Forelimb muscle (tissue), 1 donor: ENCODE results near the gene ALDH3B2. TPM values are rescaled to one million over a fixed set of nuclear protein-coding genes. Genes with fewer than 3 reads are reported as not detected.
"Not testable (repeated sequence)": the region's sequence is repeated elsewhere in the genome, so short reads cannot be mapped to it uniquely, and the experiment has no call there.

Experiments
- DNase-seq: peaks from one replicate; pipeline ENCODE4 v3.0.0-alpha.2; 2013; ENCODE audit warnings: low read depth
- polyA plus RNA-seq: library from polyadenylated mRNA; unstranded; fragments of 120-200 nt; gene quantifications from one replicate; pipeline ENCODE4 v1.2.1, GENCODE V29; 2013; ENCODE audit not compliant: insufficient read length

ALDH3B2 gene
- polyA plus RNA-seq, 1 donor = not detected

DNA sequence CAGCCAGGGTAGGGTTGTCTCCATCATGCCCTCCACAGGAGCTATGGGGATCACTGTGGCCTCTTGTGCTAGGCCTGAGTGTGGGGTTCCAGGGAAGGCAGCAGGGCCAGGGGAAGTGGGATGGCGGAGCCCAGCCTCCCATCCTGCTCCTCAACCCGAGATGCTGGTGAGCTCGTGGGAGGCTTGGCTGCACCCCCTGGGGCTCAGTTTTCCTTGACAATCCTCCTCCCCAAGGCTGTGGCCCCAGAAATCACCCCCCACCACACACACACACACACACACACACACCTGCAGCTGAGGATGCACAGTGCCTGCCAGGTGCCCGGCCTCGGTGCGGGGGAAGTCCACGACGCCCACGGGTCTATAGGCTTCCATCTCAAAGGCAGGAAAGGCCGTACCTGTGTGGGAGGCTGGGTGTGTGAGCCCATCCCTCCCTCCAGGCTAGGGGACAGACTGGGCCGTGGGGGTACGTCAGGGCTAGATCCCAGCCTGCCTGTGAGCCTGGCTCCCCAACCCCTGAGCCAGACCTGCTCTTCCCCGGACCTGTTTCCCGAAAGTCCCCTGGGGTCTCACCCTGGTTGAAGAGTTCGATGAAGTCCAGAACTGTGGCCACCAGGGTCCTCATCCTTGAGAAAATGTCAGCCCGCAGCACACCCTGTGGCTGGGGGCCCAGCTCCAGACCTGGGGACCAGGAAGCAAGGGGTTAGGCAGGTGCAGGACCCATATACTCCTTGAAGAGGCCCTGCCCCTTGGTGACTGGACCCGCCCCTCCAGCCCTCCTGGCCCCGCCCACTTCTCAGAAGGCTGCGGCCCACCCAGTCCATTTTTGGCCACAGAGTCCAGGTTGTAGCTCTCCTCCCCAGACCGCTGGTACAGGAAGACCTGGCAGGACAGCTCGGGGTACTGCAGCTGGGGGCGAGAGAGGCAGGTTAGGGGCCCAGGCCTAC lies 29.7 kb downstream of the ALDH3B2 start:
- DNase-seq = no peak

- no peak for DNase-seq
Measured at GRCh38 chr11:67644042-67644441, 30.4 kb downstream of the ALDH3B2 start.

DNA sequence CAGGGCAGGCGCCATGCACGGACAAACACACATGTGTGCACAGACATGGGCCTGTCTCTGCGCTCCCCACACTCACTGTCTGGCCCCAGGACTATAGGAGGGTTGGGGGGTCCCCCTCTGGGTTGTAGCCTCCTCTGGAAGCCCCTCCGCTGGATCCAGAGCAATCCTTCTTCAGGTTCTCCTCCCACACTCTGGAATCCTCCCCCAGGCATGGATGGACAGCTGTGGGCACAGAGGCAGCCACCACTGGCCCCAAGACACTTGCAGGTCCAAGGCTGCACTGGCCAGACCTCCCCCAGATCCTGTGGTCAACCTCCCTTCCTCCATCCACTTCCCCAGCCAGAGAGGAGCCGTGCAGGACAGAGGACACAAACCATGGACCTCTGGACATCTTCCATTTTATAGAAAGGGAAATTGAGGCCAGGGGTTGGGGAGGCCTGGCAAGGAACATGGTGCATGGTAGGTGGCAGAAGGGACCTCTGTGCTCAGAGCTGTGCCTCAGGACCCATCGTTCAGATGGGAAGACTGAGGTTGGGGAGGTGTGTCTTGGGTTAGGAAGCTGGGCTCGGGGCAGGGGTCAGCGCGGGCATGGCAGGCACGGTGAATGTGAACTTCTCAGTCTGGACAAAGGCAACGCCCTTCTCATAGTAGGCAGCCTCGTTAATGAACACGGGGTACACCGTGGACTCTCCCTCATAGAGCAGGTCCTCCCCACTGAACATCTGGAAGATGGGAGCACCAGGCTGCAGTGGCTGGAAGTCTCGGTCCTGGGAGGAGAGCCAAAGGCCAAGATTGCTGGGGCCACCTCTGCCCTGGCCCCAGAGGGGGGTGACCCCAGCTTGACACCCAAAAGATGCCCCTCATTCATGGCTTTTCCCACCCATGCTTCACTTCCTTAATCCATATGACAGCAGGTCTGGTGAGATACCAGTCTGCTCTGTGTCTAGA lies 32.0 kb downstream of the ALDH3B2 start:
- DNase-seq = no peak

- no peak for DNase-seq
Measured at GRCh38 chr11:67641338-67642172, 32.9 kb downstream of the ALDH3B2 start.

DNA sequence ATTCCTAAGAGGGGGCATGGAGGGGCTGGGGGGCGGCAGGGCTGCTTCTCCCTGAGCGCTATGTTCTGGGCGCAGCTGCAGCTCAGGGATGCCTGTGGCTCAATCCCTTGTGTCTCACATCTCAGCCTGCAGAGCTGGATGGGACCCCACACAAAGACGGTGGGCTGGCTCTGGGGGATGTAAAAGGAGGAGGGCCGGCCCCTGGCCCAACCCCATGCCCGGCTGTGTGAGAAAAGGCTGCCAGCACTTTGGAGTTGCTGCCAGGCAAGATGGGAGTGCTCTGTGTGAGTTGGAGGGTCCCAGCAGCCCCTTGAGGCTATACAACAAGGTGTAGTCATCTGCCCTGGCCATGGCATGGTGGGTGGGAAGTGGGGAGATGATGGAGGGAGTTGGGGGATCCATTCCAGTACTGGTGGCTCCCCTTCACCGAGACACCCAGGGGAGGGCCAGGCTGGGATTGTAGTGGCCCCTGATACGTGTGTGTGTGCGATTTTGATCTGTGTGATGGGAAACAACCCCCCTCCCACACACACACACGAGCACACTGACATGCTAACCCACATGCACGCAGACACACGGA lies 33.6 kb downstream of the ALDH3B2 start:
- no peak for DNase-seq

- DNase-seq = no peak
Measured at GRCh38 chr11:67640021-67640757, 34.2 kb downstream of the ALDH3B2 start.

GRCh38 chr11:67639438-67639859 lies 35.0 kb downstream of the ALDH3B2 start, which contains the start of gene TBX10:
TBX10 (minus strand) TSS chr11:67639763; CDS start chr11:67639472, 291 bp downstream.
- DNase-seq = no peak

DNA sequence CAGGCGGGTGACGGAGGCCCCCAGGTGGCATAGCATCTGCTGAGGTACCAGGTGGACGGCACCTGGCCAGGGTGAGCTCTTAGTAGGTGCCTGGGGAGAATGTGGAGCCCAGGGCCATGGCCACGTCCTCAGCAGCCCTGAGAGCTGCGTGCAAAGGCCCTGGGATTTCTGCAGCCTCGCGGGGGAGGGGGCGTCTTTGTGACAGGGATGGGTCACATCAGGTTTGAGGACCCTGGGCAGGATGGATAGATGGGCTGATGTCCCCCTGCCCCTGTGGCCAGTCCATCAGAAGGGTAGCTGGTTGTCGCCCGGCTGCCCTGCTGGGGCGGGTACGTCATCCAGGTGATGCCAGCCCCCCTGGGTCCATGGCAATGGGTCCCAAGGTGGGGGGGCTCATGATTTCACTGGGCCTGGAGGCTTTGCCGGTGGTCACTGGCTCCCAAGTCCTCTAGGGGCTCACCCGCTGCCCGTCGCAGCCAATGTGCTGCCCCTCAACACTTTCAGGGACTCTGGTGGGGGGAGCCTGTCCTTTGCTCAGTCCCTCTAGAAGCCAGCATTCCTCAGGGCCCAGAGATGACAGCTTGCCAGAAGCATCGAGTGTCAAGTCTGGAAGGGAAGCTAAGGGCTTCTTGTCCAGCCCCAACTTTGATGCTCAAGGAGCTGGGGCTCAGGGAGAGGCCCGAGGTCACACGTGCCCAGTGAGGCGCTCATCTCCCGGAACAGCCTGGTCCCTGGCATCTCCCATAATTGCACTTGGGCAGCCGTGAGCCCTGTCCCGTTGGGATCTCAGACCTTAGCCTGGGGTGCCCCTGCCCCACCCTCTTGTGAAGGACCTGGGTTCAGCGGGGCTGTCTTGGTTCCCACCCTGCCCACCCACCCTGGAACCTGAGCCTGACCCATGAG lies 35.6 kb downstream of the ALDH3B2 start:
- no peak for DNase-seq

DNA sequence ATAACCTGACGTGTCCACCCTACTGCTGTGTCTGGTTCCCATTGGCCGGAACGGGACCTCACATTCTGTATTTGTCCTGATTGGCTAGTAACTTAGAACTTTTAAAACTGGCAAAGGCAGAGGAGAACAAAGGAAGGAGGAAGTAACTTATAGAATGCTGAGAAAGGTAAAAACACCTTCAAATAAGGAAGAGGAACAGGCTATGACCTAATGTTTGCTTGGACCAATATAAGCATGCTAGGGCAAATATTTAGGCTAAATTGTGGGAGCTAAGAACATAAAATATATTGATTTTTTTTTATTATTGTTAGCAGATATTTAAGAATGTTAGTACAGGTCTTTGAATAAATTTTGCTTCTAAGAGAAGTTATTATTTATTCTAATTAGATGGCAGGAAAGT lies 37.0 kb downstream of the ALDH3B2 start:
- not testable (repeated sequence) for DNase-seq

DNA sequence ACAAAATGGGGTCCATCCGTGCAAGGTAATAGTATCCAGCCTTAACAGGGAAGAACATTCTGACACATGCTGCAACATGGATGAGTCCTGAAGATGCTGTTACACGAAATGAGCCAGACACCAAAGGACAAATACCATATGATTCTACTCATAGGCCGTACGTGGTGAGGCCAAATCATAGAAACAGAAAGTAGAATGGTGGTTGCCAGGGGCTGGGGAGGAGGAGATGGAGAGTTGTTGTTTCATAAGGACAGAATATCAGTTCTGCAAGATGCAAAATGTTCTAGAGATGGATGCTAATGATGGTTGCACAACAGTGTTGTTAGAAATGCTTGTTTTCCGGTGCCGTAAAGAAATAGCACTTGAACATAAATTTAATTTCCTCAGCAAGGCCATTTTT lies 37.5 kb downstream of the ALDH3B2 start:
- no peak for DNase-seq

- DNase-seq = no peak
Measured at GRCh38 chr11:67635231-67635521, 39.2 kb downstream of the ALDH3B2 start.

DNA sequence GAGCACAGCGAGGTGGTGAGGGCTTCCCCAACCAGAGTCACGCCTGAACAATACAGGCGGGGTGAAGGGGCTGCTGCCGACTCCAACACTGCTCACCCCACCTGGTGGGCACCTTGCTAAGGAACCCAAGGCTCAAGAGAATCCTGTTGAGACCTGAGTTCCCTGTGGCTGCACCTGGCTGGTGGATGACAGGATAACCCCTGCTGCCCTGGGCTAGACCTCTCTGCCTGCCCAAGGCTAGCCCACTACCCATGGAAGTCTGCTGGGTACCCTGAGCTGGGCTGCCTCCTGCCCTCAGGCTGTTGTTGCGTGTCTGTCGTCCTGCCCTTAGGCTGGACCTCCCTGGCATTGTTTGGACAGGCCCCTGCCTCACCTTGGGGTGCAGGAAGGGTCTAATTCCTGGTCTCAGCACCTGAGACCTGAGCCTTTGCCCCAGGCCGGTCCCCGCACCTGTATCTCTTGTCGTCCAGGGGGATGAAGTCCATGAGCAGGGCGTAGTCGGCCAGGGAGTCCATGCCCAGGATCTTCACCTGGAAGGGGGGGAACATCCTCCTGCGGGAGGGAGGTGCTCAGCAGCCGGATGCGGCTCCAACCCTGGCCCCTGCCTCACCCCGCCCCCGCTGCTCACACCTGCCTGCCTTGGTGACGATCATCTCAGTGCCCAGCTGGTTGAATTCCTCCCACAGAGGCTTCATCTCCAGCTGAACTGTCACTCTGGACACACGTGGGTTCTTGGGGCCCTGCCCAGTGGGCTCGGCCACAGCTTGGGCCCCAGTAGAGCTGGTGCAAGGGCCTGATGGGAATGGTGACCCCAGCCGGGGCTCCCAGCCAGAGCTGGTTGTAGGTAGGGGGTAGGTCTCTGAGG lies 39.8 kb downstream of the ALDH3B2 start:
- no peak for DNase-seq

DNA sequence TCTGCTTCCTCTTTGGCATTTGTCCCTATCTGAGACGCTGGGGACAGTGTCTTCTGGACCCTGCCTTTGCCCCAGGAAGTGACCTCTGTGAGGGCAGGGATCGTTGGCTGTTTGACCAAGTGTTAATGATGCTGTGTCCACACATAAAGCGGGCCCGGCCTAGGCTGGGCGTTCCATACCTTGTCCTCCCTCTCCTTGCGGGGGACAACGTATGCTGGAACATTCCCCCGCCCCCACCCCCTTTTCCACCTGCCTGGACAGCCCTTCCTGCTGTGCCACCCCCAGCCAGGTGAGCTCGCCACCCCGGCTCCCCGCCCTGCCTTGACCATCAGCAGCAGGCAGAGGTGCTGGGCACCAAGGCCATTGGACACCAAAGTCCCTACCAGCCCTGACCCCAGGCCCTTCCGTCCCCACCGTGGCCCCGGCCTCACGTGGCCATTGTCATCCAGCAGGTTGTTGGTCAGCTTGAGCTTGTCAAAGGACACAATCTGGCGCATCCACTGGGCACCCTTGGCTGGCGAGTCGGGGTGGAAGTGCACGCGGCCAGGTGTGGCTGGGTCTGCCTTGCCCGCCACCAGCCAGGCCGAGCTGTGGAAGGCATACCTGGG lies 40.6 kb downstream of the ALDH3B2 start:
- no peak for DNase-seq

GRCh38 chr11:67632982-67633755 lies 41.3 kb downstream of the ALDH3B2 start:
- DNase-seq = no peak

GRCh38 chr11:67632175-67632981 lies 42.0 kb downstream of the ALDH3B2 start:
- no peak for DNase-seq

GRCh38 chr11:67631853-67632174 lies 42.6 kb downstream of the ALDH3B2 start:
- no peak for DNase-seq
